Aorta (tissue), 5 donors: ENCODE results near the gene CACYBP. TPM values are rescaled to one million over a fixed set of nuclear protein-coding genes. Genes with fewer than 3 reads are reported as not detected.

Experiments
- ATAC-seq: fragments of 200-7000 bp; cut with Tn5 transposase; one replicate; pipeline ENCODE4 v1.9.1; 2022; ENCODE audit warnings: moderate library complexity; ENCODE audit not compliant: low FRiP score
- DNase-seq, 2 donors: peaks; one replicate each; pipeline ENCODE4 v3.0.0-alpha.2; 2020
- H3K27ac ChIP-seq, 2 donors: one replicate each; pipeline ENCODE4 v1.5.1; 2013; ENCODE audit warnings: low read length in 2 of 2, mild to moderate bottlenecking in 2 of 2, moderate library complexity in 2 of 2, control low read depth in 1 of 2, inconsistent platforms in 1 of 2, low read depth in 1 of 2
- H3K27me3 ChIP-seq, 2 donors: one replicate each; pipeline ENCODE4 v1.6.1; 2013; ENCODE audit warnings: control low read depth in 1 of 2, low read length in 1 of 2, mild to moderate bottlenecking in 1 of 2, moderate library complexity in 1 of 2; ENCODE audit not compliant: insufficient read depth in 2 of 2, control insufficient read depth in 1 of 2
- H3K36me3 ChIP-seq, 2 donors: one replicate each; pipeline ENCODE4 v1.6.1; 2013; ENCODE audit warnings: control low read depth in 1 of 2, low read length in 1 of 2, mild to moderate bottlenecking in 1 of 2; ENCODE audit not compliant: insufficient read depth in 2 of 2, control insufficient read depth in 1 of 2
- H3K4me1 ChIP-seq, 2 donors: one replicate each; pipeline ENCODE4 v1.6.1; 2013; ENCODE audit warnings: low read length in 2 of 2, control low read depth in 1 of 2, mild to moderate bottlenecking in 1 of 2, moderate library complexity in 1 of 2; ENCODE audit not compliant: insufficient read depth in 2 of 2, control insufficient read depth in 1 of 2
- H3K4me3 ChIP-seq, 2 donors: one replicate each; pipeline ENCODE4 v1.5.1; 2013; ENCODE audit warnings: low read length in 2 of 2, control low read depth in 1 of 2, mild to moderate bottlenecking in 1 of 2
- H3K9me3 ChIP-seq: one replicate; pipeline ENCODE4 v1.6.1; 2013; ENCODE audit warnings: mild to moderate bottlenecking, low read length; ENCODE audit not compliant: control insufficient read depth
- WGBS, 2 donors: extraction: QIAGEN DNeasy Blood & Tissue Kit; methylation state at CpG; one replicate each; pipeline ENCODE4 v1.1.7; 2013; 5-methylcytosine and 5-hydroxymethylcytosine counted together
- intact Hi-C, 2 donors: fragments of 100-400 bp; cut with DNase I; formaldehyde crosslinking; loops; one replicate each; pipeline versions ENCODE4 v1.14.2 to v1.15.0; 2022
- polyA plus RNA-seq, 2 donors: library from polyadenylated mRNA; stranded (reverse); fragments of 200-250 nt; gene quantifications; one replicate each; pipeline ENCODE4 v1.2.3, GENCODE V29; 2013
- total RNA-seq, 2 donors: library from RNA; stranded (reverse); fragmentation: NEBNext Ultra II Directional; extraction: Animal tissue kit (Norgen Biotek cat#: 25700); gene quantifications; one replicate each; pipeline ENCODE4 v1.2.1, GENCODE V29; 2021
- donor health status: healthy with polysubstance abuse.
- donor health status: Bipolar disorder and iron deficiency.
- donor health status: DM: no; HTN: no; CAD: no.
- donor health status: DM: no; HTN: no; CAD: no.
- donor health status: DM: yes; HTN: yes; CAD: no.

CACYBP gene
- total and polyA plus RNA-seq, 4 donors: 43.5 to 76.5 (median 62.2) TPM

GRCh38 chr1:174960362-174960761 lies 39.4 kb upstream of the CACYBP start:
- Histone ChIP-seq H3K36me3 (no peaks in the 10 kb centered on the region), H3K4me3 (no peak overlapping the region), H3K9me3 (no peaks in the 10 kb centered on the region), H3K4me1 (peaks cover 0 to 7% of the 10 kb centered on the region in 2 donors), H3K27me3 (no peaks in the 10 kb centered on the region), H3K27ac (no peak overlapping the region)
- ATAC-seq (no peak), DNase-seq (no peak)
- intact Hi-C loops: no loop called here
- 96% methylated on average over 2 of the region's 2 CpGs for WGBS, 2 donors

GRCh38 chr1:174963529-174964125 lies 36.1 kb upstream of the CACYBP start:
- ATAC-seq (no peak), DNase-seq (no peak)
- 20 to 24% methylated on average over 2 of the region's 2 CpGs for WGBS, 2 donors
- H3K9me3 ChIP-seq: no peaks in the 10 kb centered on the region
- no peaks in the 10 kb centered on the region for H3K27me3 ChIP-seq
- H3K4me1 ChIP-seq: peaks cover 0 to 7% of the 10 kb centered on the region in 2 donors
- H3K27ac ChIP-seq: no peak overlapping the region
- H3K4me3 ChIP-seq: no peak overlapping the region
- no peaks in the 10 kb centered on the region for H3K36me3 ChIP-seq
- intact Hi-C loops: no loop called here

- Histone ChIP-seq H3K4me1 (peaks cover 0 to 7% of the 10 kb centered on the region in 2 donors), H3K36me3 (no peaks in the 10 kb centered on the region), H3K27me3 (no peaks in the 10 kb centered on the region), H3K4me3 (no peak overlapping the region), H3K27ac (peak overlapping the region in 1 of 2 donors; percentile 33), H3K9me3 (no peaks in the 10 kb centered on the region)
- peak; percentile 70 for ATAC-seq
- WGBS, 2 donors: 23 to 30% methylated on average over 6 of the region's 6 CpGs
- DNase-seq: no peak
- intact Hi-C loops: no loop called here
Observed at GRCh38 chr1:174964261-174964971, 35.3 kb upstream of the CACYBP start.

- ATAC-seq (peak; percentile 59), DNase-seq (no peak)
- intact Hi-C loops: no loop called here
- Histone ChIP-seq H3K27ac (peak overlapping the region in 1 of 2 donors; percentile 67), H3K9me3 (no peaks in the 10 kb centered on the region), H3K4me1 (peaks cover 0 to 7% of the 10 kb centered on the region in 2 donors), H3K36me3 (no peaks in the 10 kb centered on the region), H3K27me3 (no peaks in the 10 kb centered on the region), H3K4me3 (no peak overlapping the region)
- 57 to 60% methylated on average over 1 of the region's 1 CpG for WGBS, 2 donors
Observed at GRCh38 chr1:174964972-174965361, 34.8 kb upstream of the CACYBP start.

- Histone ChIP-seq H3K27ac (peak overlapping the region; percentile 21 to 67), H3K4me1 (peaks cover 0 to 7% of the 10 kb centered on the region in 2 donors), H3K36me3 (no peaks in the 10 kb centered on the region), H3K27me3 (no peaks in the 10 kb centered on the region), H3K4me3 (no peak overlapping the region), H3K9me3 (no peaks in the 10 kb centered on the region)
- ATAC-seq (peak; percentile 71), DNase-seq (peak in 1 of 2 donors; percentile 61)
- 72 to 74% methylated on average over 3 of the region's 3 CpGs for WGBS, 2 donors
- intact Hi-C loops: no loop called here
Observed at GRCh38 chr1:174965362-174966007, 34.3 kb upstream of the CACYBP start.

- no peaks in the 10 kb centered on the region for H3K9me3 ChIP-seq
- H3K4me3 ChIP-seq: no peak overlapping the region
- no peaks in the 10 kb centered on the region for H3K27me3 ChIP-seq
- H3K36me3 ChIP-seq: no peaks in the 10 kb centered on the region
- DNase-seq (no peak), ATAC-seq (no peak)
- 43 to 65% methylated on average over 1 of the region's 1 CpG for WGBS, 2 donors
- peaks cover 0 to 7% of the 10 kb centered on the region in 2 donors for H3K4me1 ChIP-seq
- intact Hi-C loops: no loop called here
- no peak overlapping the region for H3K27ac ChIP-seq
Observed at GRCh38 chr1:174966008-174966572, 33.7 kb upstream of the CACYBP start.

- H3K27me3 ChIP-seq: no peaks in the 10 kb centered on the region
- intact Hi-C loops: no loop called here
- H3K4me3 ChIP-seq: no peak overlapping the region
- ATAC-seq (no peak), DNase-seq (no peak)
- peaks cover 0 to 7% of the 10 kb centered on the region in 2 donors for H3K4me1 ChIP-seq
- no peaks in the 10 kb centered on the region for H3K36me3 ChIP-seq
- H3K9me3 ChIP-seq: no peaks in the 10 kb centered on the region
- WGBS, 2 donors: 63 to 68% methylated on average over 4 of the region's 4 CpGs
- H3K27ac ChIP-seq: no peak overlapping the region
Observed at GRCh38 chr1:174967845-174968705, 31.7 kb upstream of the CACYBP start.

- peaks cover 0 to 7% of the 10 kb centered on the region in 2 donors for H3K4me1 ChIP-seq
- H3K27me3 ChIP-seq: no peaks in the 10 kb centered on the region
- H3K27ac ChIP-seq: peak overlapping the region in 1 of 2 donors; percentile 35
- H3K36me3 ChIP-seq: no peaks in the 10 kb centered on the region
- intact Hi-C loops: no loop called here
- WGBS, 2 donors: 53 to 61% methylated on average over 5 of the region's 5 CpGs
- no peak for ATAC-seq
- DNase-seq: no peak
- H3K9me3 ChIP-seq: no peaks in the 10 kb centered on the region
- no peak overlapping the region for H3K4me3 ChIP-seq
Observed at GRCh38 chr1:174968750-174969244, 30.9 kb upstream of the CACYBP start.
